HepG2 (cell line): ENCODE data around the gene RABGAP1. TPM values are rescaled to one million over a fixed set of nuclear protein-coding genes. Genes with fewer than 3 reads are reported as not detected.

Experiments used
- ATAC-seq: fragments of 200-7000 bp; cut with Tn5 transposase; 3 replicates; pipeline ENCODE4 v1.9.1; 2020; ENCODE audit warnings: mild to moderate bottlenecking, moderate library complexity
- BruUV-seq: library from RNA; stranded (reverse); fragments of 400-500 nt; replicated peaks from 2 replicates; lab custom pipeline; 2021; lab: Mats Ljungman, UMichigan
- CTCF ChIA-PET: fragments of 300-600 bp; formaldehyde crosslinking; extraction: SDS; loops from one replicate; lab custom pipeline; 2021; ENCODE audit warnings: low total read pairs, inconsistent platforms, low intra/inter-chr PET ratio; lab: Yijun Ruan, JAX
- POLR2A ChIA-PET: fragments of 350-600 bp; sonication (Branson Sonifier 250); formaldehyde crosslinking; loops from one replicate; lab custom pipeline; 2020; ENCODE audit warnings: antibody characterized with exemption, inconsistent platforms; lab: Yijun Ruan, JAX
- DNase-seq: peaks from one replicate; pipeline ENCODE4 v3.0.0-alpha.2; 2015; ENCODE audit warnings: low spot score
- FAIRE-seq: peaks from 3 replicates; lab custom pipeline; 2011; peaks lifted over from hg19 to GRCh38; lab: Jason Lieb, UNC
- H2AFZ ChIP-seq: one replicate; pipeline ENCODE4 v1.6.1; 2011; ENCODE audit warnings: low read length, inconsistent platforms
- H3K27ac ChIP-seq: fragments of 300-600 bp; 3 replicates; pipeline ENCODE4 v1.8.0; 2011; ENCODE audit warnings: mixed run types, mild to moderate bottlenecking, mixed read lengths, low read length, inconsistent platforms; ENCODE audit not compliant: insufficient read depth; ENCODE audit errors: extremely low read length
- H3K27me3 ChIP-seq, 2 experiments: fragments of 200-600 bp in 1 of 2; 2 replicates in 1 of 2; 3 replicates in 1 of 2; pipeline versions ENCODE4 v1.6.0 to v1.8.0; 2011; ENCODE audit warnings: low read length in 2 of 2, mild to moderate bottlenecking in 2 of 2, moderate library complexity in 2 of 2, inconsistent platforms in 1 of 2; ENCODE audit not compliant: insufficient read depth in 2 of 2, control insufficient read depth in 1 of 2
- H3K36me3 ChIP-seq, 2 experiments: fragments of 200-600 bp in 1 of 2; replicated peaks in 1 of 2; 2 replicates in 1 of 2; 3 replicates in 1 of 2; pipeline versions ENCODE4 v1.5.1 to v1.8.0; 2011; ENCODE audit warnings: low read length in 2 of 2, inconsistent platforms in 1 of 2; ENCODE audit not compliant: insufficient read depth in 2 of 2, control insufficient read depth in 1 of 2
- H3K4me1 ChIP-seq: 2 replicates; pipeline ENCODE4 v1.5.1; 2012; ENCODE audit warnings: low read length, inconsistent platforms; ENCODE audit not compliant: insufficient read depth
- H3K4me2 ChIP-seq: 2 replicates; pipeline ENCODE4 v1.6.0; 2011; ENCODE audit warnings: low read depth, low read length, inconsistent platforms
- H3K4me3 ChIP-seq, 3 experiments: fragments of 200-600 bp in 1 of 3; sonication (generic), shearing (Covaris generic) in 1 of 3; replicated peaks in 1 of 3; 2 replicates each; pipeline ENCODE4 v1.5.1; 2011 to 2016; ENCODE audit warnings: low read length in 3 of 3, inconsistent platforms in 2 of 3, low read depth in 2 of 3, mild to moderate bottlenecking in 2 of 3, control low read depth in 1 of 3, mixed read lengths in 1 of 3; ENCODE audit not compliant: insufficient read depth in 1 of 3
- H3K79me2 ChIP-seq: one replicate; pipeline ENCODE4 v1.6.1; 2011; ENCODE audit warnings: low read length, inconsistent platforms; ENCODE audit not compliant: insufficient read depth
- H3K9ac ChIP-seq: 2 replicates; pipeline ENCODE4 v1.6.0; 2011; ENCODE audit warnings: mild to moderate bottlenecking, low read depth, low read length, inconsistent platforms; ENCODE audit not compliant: insufficient read depth
- H3K9me3 ChIP-seq: 2 replicates; pipeline ENCODE4 v1.5.1; 2012; ENCODE audit warnings: mild to moderate bottlenecking, low read length
- H4K20me1 ChIP-seq: 2 replicates; pipeline ENCODE4 v1.6.0; 2011; ENCODE audit warnings: inconsistent platforms, mild to moderate bottlenecking, low read length, moderate library complexity; ENCODE audit not compliant: insufficient read depth
- FOXC1 ChIP-seq: sonication (generic); formaldehyde crosslinking; IDR thresholded peaks from 2 replicates; pipeline ENCODE4 v1.8.0; 2022; ENCODE audit warnings: mild to moderate bottlenecking, missing genetic modification reagents, borderline replicate concordance
- KDM4B ChIP-seq: sonication (generic); formaldehyde crosslinking; IDR thresholded peaks from 2 replicates; pipeline ENCODE4 v1.4.0; 2020; ENCODE audit warnings: missing genetic modification reagents
- MED1 ChIP-seq: sonication (generic); formaldehyde crosslinking; IDR thresholded peaks from 2 replicates; pipeline ENCODE4 v1.4.0; 2020; ENCODE audit warnings: missing genetic modification reagents
- ZNF121 ChIP-seq: sonication (generic); formaldehyde crosslinking; IDR thresholded peaks from 2 replicates; pipeline ENCODE4 v1.5.0; 2020; ENCODE audit warnings: mild to moderate bottlenecking, missing genetic modification reagents
- WGBS: methylation state at CpG from one replicate; pipeline ENCODE4 v1.1.6; 2017; ENCODE audit warnings: low lambda C conversion rate; 5-methylcytosine and 5-hydroxymethylcytosine counted together
- in situ Hi-C: cut with HindIII; loops from 2 replicates; pipeline ENCODE4 v1.10.0; 2017; ENCODE audit warnings: low pct_unique_long_range_greater_than_20kb; ENCODE audit not compliant: extremely low pct_ligation_motif_present
- intact Hi-C: fragments of 100-400 bp; cut with micrococcal nuclease; formaldehyde crosslinking; loops from one replicate; pipeline ENCODE4 v1.10.0; 2022; ENCODE audit not compliant: unreplicated experiment
- polyA plus RNA-seq, 8 experiments: library from polyadenylated mRNA; depleted of rRNA in 3 of 8; stranded (reverse) in 7 of 8; unstranded in 1 of 8; fragments of >200 nt; fragmentation: Illumina TruSeq in 4 of 8; extraction: Trizol in 4 of 8; gene quantifications; 2 replicates each; pipeline versions ENCODE4 v1.2.1 to v1.2.3, GENCODE V29; 2011 to 2016; ENCODE audit warnings: low read depth in 4 of 8, missing spikeins in 1 of 8, mixed read lengths in 1 of 8; ENCODE audit not compliant: insufficient read depth in 1 of 8
- total RNA-seq, 5 experiments: library from RNA; depleted of rRNA; stranded (reverse); fragments of >200 nt; fragmentation: Illumina TruSeq; extraction: Trizol; gene quantifications; 2 replicates each; pipeline ENCODE4 v1.2.3, GENCODE V29; 2016; ENCODE audit warnings: low read depth in 1 of 5
- TF ChIP-seq, protein P1 (sequence below): sonication (generic); formaldehyde crosslinking; IDR thresholded peaks from 2 replicates; pipeline ENCODE4 v1.8.1; 2023; ENCODE audit warnings: mild to moderate bottlenecking, inconsistent platforms, moderate library complexity, missing genetic modification reagents, borderline replicate concordance
- TF ChIP-seq, protein P2 (sequence below): IDR thresholded peaks from 2 replicates; pipeline ENCODE4 v1.6.1; 2016; ENCODE audit warnings: mild to moderate bottlenecking

RABGAP1 gene
- total and polyA plus RNA-seq, 2 of the 13 experiments (the other 11 are each of a cell fraction or from before 2014, with no cell fraction given) = 19.1 to 19.3 TPM

DNA sequence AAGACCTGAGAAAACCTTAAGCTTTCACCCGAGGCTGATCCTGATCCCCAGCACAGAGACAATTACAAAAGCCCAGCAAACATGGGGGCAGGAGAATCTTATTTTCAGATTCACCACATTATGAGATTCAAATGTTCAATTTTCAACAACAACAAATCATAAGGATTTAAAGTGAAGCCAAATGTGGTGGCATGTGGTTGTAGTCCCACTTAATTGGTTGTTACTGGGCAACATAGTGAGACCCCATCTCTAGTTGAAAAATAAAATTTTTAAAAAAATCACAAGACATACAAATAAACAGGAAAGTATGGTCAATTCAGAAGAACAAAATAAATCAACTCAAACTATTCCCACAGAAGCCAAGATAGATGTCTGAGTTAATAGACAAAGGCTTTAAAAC, 3.9 kb upstream of the RABGAP1 start:
- ChIA-PET CTCF (no interaction called here), POLR2A (interaction anchor here (1.4 to 2.6 kb wide), 2 partner anchors 23 to 32 kb away, joined by 7 to 20 read pairs; partner anchors contain the start of genes RC3H2 and ZBTB6)
- peaks cover 0 to 3% of the 10 kb centered on the region in 2 experiments; a peak in 1 of 5 replicates for H3K27me3 ChIP-seq
- peak overlapping the region; percentile 73 for H3K27ac ChIP-seq
- FAIRE-seq = no peak
- peak overlapping the region; percentile 63 for H3K4me2 ChIP-seq
- peaks cover 46% of the 10 kb centered on the region for H3K4me1 ChIP-seq
- peaks cover 0 to 8% of the 10 kb centered on the region in 2 experiments; a peak in 2 of 5 replicates for H3K36me3 ChIP-seq
- H3K9ac ChIP-seq = peak overlapping the region; percentile 33; the same call in 1 of the 2 replicates
- no peak for ATAC-seq
- peak overlapping the region in 1 of 3 experiments; percentile 1; a peak in 1 of 6 replicates for H3K4me3 ChIP-seq
- peaks cover 41% of the 10 kb centered on the region for H3K79me2 ChIP-seq
- in situ Hi-C loops = no loop called here
- no TSS peak for BruUV-seq
- no peaks in the 10 kb centered on the region for H3K9me3 ChIP-seq
- DNase-seq = no peak
- 11% methylated on average over 1 of the region's 1 CpG for WGBS
- H4K20me1 ChIP-seq = no peaks in the 10 kb centered on the region
- TF ChIP-seq FOXC1 (CRISPR knock-in tag) (no peak), MED1 (CRISPR knock-in tag) (no peak), ZNF121 (CRISPR knock-in tag) (peak; percentile 77), KDM4B (CRISPR knock-in tag) (no peak)
- TF ChIP-seq, protein P1, sequence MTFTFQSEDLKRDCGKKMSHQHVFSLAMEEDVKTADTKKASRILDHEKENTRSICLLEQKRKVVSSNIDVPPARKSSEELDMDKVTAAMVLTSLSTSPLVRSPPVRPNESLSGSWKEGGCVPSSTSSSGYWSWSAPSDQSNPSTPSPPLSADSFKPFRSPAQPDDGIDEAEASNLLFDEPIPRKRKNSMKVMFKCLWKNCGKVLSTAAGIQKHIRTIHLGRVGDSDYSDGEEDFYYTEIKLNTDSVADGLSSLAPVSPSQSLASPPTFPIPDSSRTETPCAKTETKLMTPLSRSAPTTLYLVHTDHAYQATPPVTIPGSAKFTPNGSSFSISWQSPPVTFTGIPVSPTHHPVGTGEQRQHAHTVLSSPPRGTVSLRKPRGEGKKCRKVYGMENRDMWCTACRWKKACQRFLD = no peak
- TF ChIP-seq, protein P2, sequence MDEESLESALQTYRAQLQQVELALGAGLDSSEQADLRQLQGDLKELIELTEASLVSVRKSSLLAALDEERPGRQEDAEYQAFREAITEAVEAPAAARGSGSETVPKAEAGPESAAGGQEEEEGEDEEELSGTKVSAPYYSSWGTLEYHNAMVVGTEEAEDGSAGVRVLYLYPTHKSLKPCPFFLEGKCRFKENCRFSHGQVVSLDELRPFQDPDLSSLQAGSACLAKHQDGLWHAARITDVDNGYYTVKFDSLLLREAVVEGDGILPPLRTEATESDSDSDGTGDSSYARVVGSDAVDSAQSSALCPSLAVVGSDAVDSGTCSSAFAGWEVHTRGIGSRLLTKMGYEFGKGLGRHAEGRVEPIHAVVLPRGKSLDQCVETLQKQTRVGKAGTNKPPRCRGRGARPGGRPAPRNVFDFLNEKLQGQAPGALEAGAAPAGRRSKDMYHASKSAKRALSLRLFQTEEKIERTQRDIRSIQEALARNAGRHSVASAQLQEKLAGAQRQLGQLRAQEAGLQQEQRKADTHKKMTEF (CRISPR knock-in tag) = 0 out of 2 replicates have a peak, but pooled peaks have one; percentile 5
- TF ChIP-seq, all 625 proteins: peak for 2
- intact Hi-C loops = loop anchor here (1.0 kb wide), 1 partner anchor 32 kb away; the partner anchor contains the start of gene RC3H2
- no peak overlapping the region for H2AFZ ChIP-seq
